Measurements from ENCODE around the gene PLCB1. TPM values are rescaled to one million over a fixed set of nuclear protein-coding genes. Genes with fewer than 3 reads are reported as not detected.

PLCB1 gene
- total and polyA plus RNA-seq, 2 donors (not counting 3 experiments of a cell fraction or from before 2014, with no cell fraction given), result 10.2 to 53.4 TPM

- BruUV-seq (replicated peaks), result no TSS peak
- H3K27ac ChIP-seq (ENCODE audit: insufficient read depth, low read depth, low read length), result no peak overlapping the region
- H3K9me3 ChIP-seq (replicated peaks; ENCODE audit: control insufficient read depth, insufficient read depth, low read length), result no peaks in the 10 kb centered on the region
- TF ChIP-seq POLR2A (IDR thresholded peaks at IDR 0.05; ENCODE audit: low read depth, low read length), result no peak
- TF ChIP-seq MAX (IDR thresholded peaks at IDR 0.05; ENCODE audit: insufficient read depth, insufficient read length), result no peak
- no peak for TF ChIP-seq GATA2 (IDR thresholded peaks at IDR 0.05; ENCODE audit: insufficient read depth, insufficient read length, low read depth, low read length)
- TF ChIP-seq MYC (IDR thresholded peaks at IDR 0.05; ENCODE audit: low read depth, low read length), result no peak
- TF ChIP-seq CTCF (IDR thresholded peaks at IDR 0.05; ENCODE audit: extremely low read depth in 1 of 2, insufficient read depth in 1 of 2, low read depth in 1 of 2, low read length in 2 of 2), result no peak
- no peak for TF ChIP-seq POLR2AphosphoS5 (IDR thresholded peaks at IDR 0.05; ENCODE audit: insufficient read depth, low read depth, low read length)
- TF ChIP-seq JUN (IDR thresholded peaks at IDR 0.05; ENCODE audit: borderline replicate concordance, insufficient read depth, insufficient read length, low read depth), result no peak
- no peak for TF ChIP-seq FOS (IDR thresholded peaks at IDR 0.05; ENCODE audit: borderline replicate concordance, insufficient read depth, low read length)
- no peak for TF ChIP-seq EZH2 (IDR thresholded peaks at IDR 0.05; ENCODE audit: borderline replicate concordance, low read depth, low read length, severe bottlenecking)
- H3K36me3 ChIP-seq (ENCODE audit: control insufficient read depth in 2 of 2, extremely low read depth in 1 of 2, insufficient read depth in 2 of 2, low read length in 2 of 2), result no peaks in the 10 kb centered on the region
- no peak overlapping the region for H3K4me3 ChIP-seq (replicated peaks in 1 of 3; ENCODE audit: insufficient read depth in 1 of 3, low read depth in 1 of 3, low read length in 3 of 3)
- no peaks in the 10 kb centered on the region for H3K4me1 ChIP-seq (ENCODE audit: control insufficient read depth, extremely low read depth, insufficient read depth, low read length)
- H2AFZ ChIP-seq (ENCODE audit: low read depth, low read length), result no peak overlapping the region
- no peak overlapping the region for H3K9ac ChIP-seq (replicated peaks; ENCODE audit: extremely low read depth, insufficient read depth, low read length)
- POLR2A ChIA-PET, result no interaction called here
- FAIRE-seq (no peak), DNase-seq (ENCODE audit: low read depth, low spot score) (no peak)
- CTCF ChIA-PET, result interaction anchor here (1.4 kb wide), 1 partner anchor 12 kb away, joined by 4 read pairs; no protein-coding TSS in a partner anchor
- no peaks in the 10 kb centered on the region for H3K9me1 ChIP-seq (replicated peaks; ENCODE audit: control insufficient read depth, extremely low read depth, insufficient read depth, low read length)
- H3K27me3 ChIP-seq (ENCODE audit: control insufficient read depth in 2 of 2, insufficient read depth in 2 of 2, low read length in 2 of 2), result no peaks in the 10 kb centered on the region
- no peaks in the 10 kb centered on the region for H4K20me1 ChIP-seq (replicated peaks; ENCODE audit: control insufficient read depth, extremely low read depth, insufficient read depth, low read length)
- H3K79me2 ChIP-seq (ENCODE audit: control insufficient read depth, insufficient read depth, low read length), result no peaks in the 10 kb centered on the region
- dilution Hi-C loops (cut with MboI; ENCODE audit: extremely low pct_ligation_motif_present, low sequenced_read_pairs), result no loop called here
- H3K4me2 ChIP-seq (ENCODE audit: insufficient read depth, low read length), result no peak overlapping the region
- intact Hi-C loops (cut with micrococcal nuclease), result no loop called here
Measured at GRCh38 chr20:8522168-8522567, 390.1 kb downstream of the PLCB1 start.
